HG02970 (cell line): ENCODE measurements around the gene ZNF594.
"Not testable (repeated sequence)": the region's sequence is repeated elsewhere in the genome, so short reads cannot be mapped to it uniquely, and the experiment has no call there.

Experiments
- ATAC-seq: cut with Tn5 transposase; IDR thresholded peaks from one replicate; pipeline ENCODE4 v1.9.1; 2021; ENCODE audit warnings: mild to moderate bottlenecking, moderate library complexity, moderate number of reproducible peaks; ENCODE audit not compliant: unreplicated experiment, low FRiP score

ZNF594 gene

GRCh38 chr17:5203178-5203907 is 11.7 kb upstream of the ZNF594 start:
- no peak for ATAC-seq

- ATAC-seq, result no peak
Measured at GRCh38 chr17:5201011-5201410, 9.3 kb upstream of the ZNF594 start.

- ATAC-seq, result no peak
Measured at GRCh38 chr17:5200360-5200759, 8.7 kb upstream of the ZNF594 start.

GRCh38 chr17:5198472-5198871 is 6.8 kb upstream of the ZNF594 start:
- ATAC-seq, result no peak

- no peak for ATAC-seq
Measured at GRCh38 chr17:5194346-5194745, 2.7 kb upstream of the ZNF594 start.

- ATAC-seq, result no peak
Measured at GRCh38 chr17:5184288-5184687, 7.4 kb downstream of the ZNF594 start.

- ATAC-seq, result no peak
Measured at GRCh38 chr17:5183410-5183793, 8.3 kb downstream of the ZNF594 start.

GRCh38 chr17:5182597-5183409 is 8.9 kb downstream of the ZNF594 start:
- no peak for ATAC-seq

GRCh38 chr17:5181509-5182305 is 10.0 kb downstream of the ZNF594 start:
- ATAC-seq, result no peak

GRCh38 chr17:5179003-5179402 is 12.7 kb downstream of the ZNF594 start:
- ATAC-seq, result no peak

GRCh38 chr17:5175027-5175426 is 16.6 kb downstream of the ZNF594 start:
- not testable (repeated sequence) for ATAC-seq

- not testable (repeated sequence) for ATAC-seq
Measured at GRCh38 chr17:5165791-5166564, 25.7 kb downstream of the ZNF594 start.

- ATAC-seq, result no peak
Measured at GRCh38 chr17:5164436-5164835, 27.2 kb downstream of the ZNF594 start.

GRCh38 chr17:5161793-5162192 is 29.9 kb downstream of the ZNF594 start:
- not testable (repeated sequence) for ATAC-seq

GRCh38 chr17:5160702-5161101 is 31.0 kb downstream of the ZNF594 start:
- ATAC-seq, result not testable (repeated sequence)

- ATAC-seq, result not testable (repeated sequence)
Measured at GRCh38 chr17:5146122-5146521, 45.5 kb downstream of the ZNF594 start.

- ATAC-seq, result not testable (repeated sequence)
Measured at GRCh38 chr17:5142877-5143276, 48.8 kb downstream of the ZNF594 start.

- no peak for ATAC-seq
Measured at GRCh38 chr17:5139458-5139732, 52.3 kb downstream of the ZNF594 start.

- ATAC-seq, result no peak
Measured at GRCh38 chr17:5138616-5139457, 52.8 kb downstream of the ZNF594 start.

GRCh38 chr17:5138198-5138544 is 53.5 kb downstream of the ZNF594 start:
- ATAC-seq, result not testable (repeated sequence)
